Effector memory CD8-positive, alpha-beta T cell (primary cell): ENCODE results near the gene ARHGEF39.

Experiments used
- ATAC-seq: fragments of 150-1000 bp; cut with Tn5 transposase; replicated peaks from 2 replicates; pipeline ENCODE4 v1.10.0; 2021; ENCODE audit warnings: mild to moderate bottlenecking, moderate library complexity
- DNase-seq, 3 experiments: peaks; one replicate each; pipeline ENCODE4 v3.0.0; 2021
- H3K27ac Mint-ChIP-seq, 2 donors: one replicate each; pipeline ENCODE4 v1.8.0; 2022; ENCODE audit warnings: mild to moderate bottlenecking in 2 of 2, mixed read lengths in 2 of 2, moderate library complexity in 2 of 2
- H3K27me3 Mint-ChIP-seq, 2 donors: one replicate each; pipeline ENCODE4 v1.8.0; 2022; ENCODE audit warnings: mixed read lengths in 2 of 2
- H3K36me3 Mint-ChIP-seq: one replicate; pipeline ENCODE4 v1.8.0; 2022; ENCODE audit warnings: mild to moderate bottlenecking, moderate library complexity, mixed read lengths; ENCODE audit not compliant: insufficient read depth
- H3K4me1 Mint-ChIP-seq, 2 donors: one replicate each; pipeline ENCODE4 v1.8.0; 2022; ENCODE audit warnings: low read depth in 2 of 2, mixed read lengths in 2 of 2
- H3K4me3 Mint-ChIP-seq, 2 donors: one replicate each; pipeline ENCODE4 v1.8.0; 2022; ENCODE audit warnings: mild to moderate bottlenecking in 2 of 2, mixed read lengths in 2 of 2, moderate library complexity in 2 of 2
- H3K9me3 Mint-ChIP-seq, 2 donors: one replicate each; pipeline ENCODE4 v1.8.0; 2022; ENCODE audit warnings: mixed read lengths in 2 of 2

ARHGEF39 gene

DNA sequence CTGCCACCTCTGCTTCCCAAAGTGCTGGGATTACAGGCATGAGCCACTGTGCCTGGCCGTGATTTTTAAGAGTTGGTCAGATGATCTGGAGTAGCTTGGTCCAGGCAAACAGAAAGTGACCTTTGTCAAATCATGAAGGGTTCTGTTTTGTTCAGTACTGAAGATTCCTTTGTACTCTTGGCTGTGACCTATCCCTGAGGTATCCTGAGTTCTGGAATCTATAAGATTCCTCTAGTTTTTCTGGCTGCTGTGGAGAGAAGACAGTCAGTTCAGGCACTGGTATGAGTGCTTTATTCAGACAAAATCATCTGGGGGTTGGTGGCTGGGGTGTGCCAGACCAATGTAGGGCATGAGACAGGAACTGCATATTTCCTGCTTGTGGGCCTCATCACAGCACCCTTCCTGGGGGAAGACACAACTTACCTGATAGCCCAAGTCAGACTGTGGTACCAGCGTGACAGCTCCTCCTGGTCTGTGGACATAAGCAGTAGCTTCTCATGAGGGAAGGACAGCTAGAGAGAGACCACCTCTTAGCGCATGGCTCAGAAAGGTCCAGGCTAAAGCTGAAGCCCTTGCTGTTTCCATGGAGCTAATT is 3.1 kb downstream of the ARHGEF39 start:
- peaks cover 69 to 70% of the 10 kb centered on the region in 2 donors for H3K4me1 Mint-ChIP-seq
- H3K9me3 Mint-ChIP-seq: peaks cover 0 to 2% of the 10 kb centered on the region in 2 donors
- H3K27ac Mint-ChIP-seq: peak overlapping the region; percentile 100
- ATAC-seq (peak; percentile 45), DNase-seq (peak in 2 of 3 experiments; percentile 43 to 55)
- peaks cover 51% of the 10 kb centered on the region for H3K36me3 Mint-ChIP-seq
- H3K27me3 Mint-ChIP-seq: no peaks in the 10 kb centered on the region
- peak overlapping the region; percentile 70 to 91 for H3K4me3 Mint-ChIP-seq

GRCh38 chr9:35660966-35661415 is 4.0 kb downstream of the ARHGEF39 start:
- DNase-seq: no peak
- Mint-ChIP-seq H3K9me3 (peaks cover 0 to 2% of the 10 kb centered on the region in 2 donors), H3K4me1 (peaks cover 77 to 78% of the 10 kb centered on the region in 2 donors), H3K36me3 (peaks cover 59% of the 10 kb centered on the region), H3K27me3 (no peaks in the 10 kb centered on the region), H3K27ac (peak overlapping the region; percentile 100), H3K4me3 (peak overlapping the region; percentile 91 to 92)
- no peak for ATAC-seq

GRCh38 chr9:35659340-35659739 is 5.7 kb downstream of the ARHGEF39 start:
- peaks cover 72 to 74% of the 10 kb centered on the region in 2 donors for H3K4me1 Mint-ChIP-seq
- H3K4me3 Mint-ChIP-seq: peak overlapping the region; percentile 91 to 92
- H3K27me3 Mint-ChIP-seq: no peaks in the 10 kb centered on the region
- H3K27ac Mint-ChIP-seq: peak overlapping the region; percentile 100
- ATAC-seq: no peak
- no peak for DNase-seq
- peaks cover 59% of the 10 kb centered on the region for H3K36me3 Mint-ChIP-seq
- H3K9me3 Mint-ChIP-seq: peaks cover 0 to 2% of the 10 kb centered on the region in 2 donors

- Mint-ChIP-seq H3K27ac (peak overlapping the region; percentile 100), H3K4me1 (peaks cover 68 to 70% of the 10 kb centered on the region in 2 donors), H3K4me3 (peak overlapping the region; percentile 91 to 92), H3K9me3 (peaks cover 0 to 2% of the 10 kb centered on the region in 2 donors), H3K36me3 (peaks cover 59% of the 10 kb centered on the region), H3K27me3 (no peaks in the 10 kb centered on the region)
- DNase-seq (no peak), ATAC-seq (no peak)
These were observed 6.1 kb downstream of the ARHGEF39 start for GRCh38 chr9:35658968-35659220.

GRCh38 chr9:35658137-35658967 is 6.6 kb downstream of the ARHGEF39 start, which contains the start of gene CCDC107:
CCDC107 (plus strand) TSS chr9:35658292; CDS start chr9:35658380, 88 bp downstream.
- H3K36me3 Mint-ChIP-seq: peaks cover 56% of the 10 kb centered on the region
- no peaks in the 10 kb centered on the region for H3K27me3 Mint-ChIP-seq
- peak within 1 kb of the TSS; percentile 100 for H3K27ac Mint-ChIP-seq
- peaks cover 0 to 2% of the 10 kb centered on the region in 2 donors for H3K9me3 Mint-ChIP-seq
- H3K4me1 Mint-ChIP-seq: peaks cover 66% of the 10 kb centered on the region in 2 donors
- DNase-seq: peak; percentile 78 to 83 (median 82)
- peak; percentile 54 for ATAC-seq
- H3K4me3 Mint-ChIP-seq: peak within 1 kb of the TSS; percentile 91 to 92

DNA sequence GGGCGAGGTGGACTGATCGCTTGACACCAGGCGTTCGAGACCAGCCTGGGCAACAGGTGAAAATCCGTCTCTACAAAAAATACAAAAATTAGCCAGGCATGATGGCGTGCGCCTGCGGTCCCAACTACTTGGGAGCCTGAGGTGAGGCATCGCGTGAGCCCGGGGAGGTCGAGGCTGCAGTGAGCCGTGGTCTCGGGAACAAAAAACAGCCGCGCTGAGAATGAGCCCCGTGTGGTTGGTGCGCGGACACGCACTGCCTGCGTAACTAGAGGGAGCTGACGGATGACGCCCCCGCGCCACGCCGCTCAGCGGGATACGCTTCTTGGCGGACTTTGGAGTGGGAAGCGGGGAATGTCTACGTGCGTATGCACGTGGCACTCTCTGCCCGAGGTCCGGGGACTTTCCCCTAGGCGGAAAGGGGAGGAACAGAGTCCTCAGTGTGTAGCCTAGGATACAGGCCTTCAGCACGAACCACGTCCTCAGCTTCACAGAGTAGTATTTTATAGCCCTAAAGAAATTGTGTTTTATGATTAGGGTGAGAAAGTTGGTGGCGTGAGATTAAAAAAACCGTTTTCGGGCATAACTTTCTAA is 7.4 kb downstream of the ARHGEF39 start, which contains the start of gene RMRP:
Gene RMRP (minus strand): TSS at position 474 of the 591 bp plus-strand sequence.
- Mint-ChIP-seq H3K4me1 (peaks cover 59 to 60% of the 10 kb centered on the region in 2 donors), H3K4me3 (peak within 1 kb of the TSS; percentile 91 to 92), H3K9me3 (peaks cover 0 to 2% of the 10 kb centered on the region in 2 donors), H3K36me3 (peaks cover 56% of the 10 kb centered on the region), H3K27me3 (no peaks in the 10 kb centered on the region), H3K27ac (peak within 1 kb of the TSS; percentile 100)
- ATAC-seq: peak; percentile 79
- peak; percentile 78 to 81 (median 81) for DNase-seq

- Mint-ChIP-seq H3K27ac (peak overlapping the region; percentile 100), H3K27me3 (no peaks in the 10 kb centered on the region), H3K4me1 (peaks cover 52 to 53% of the 10 kb centered on the region in 2 donors), H3K4me3 (peak overlapping the region; percentile 91 to 92), H3K36me3 (peaks cover 55% of the 10 kb centered on the region), H3K9me3 (peaks cover 0 to 2% of the 10 kb centered on the region in 2 donors)
- ATAC-seq: no peak
- no peak for DNase-seq
These were observed 8.0 kb downstream of the ARHGEF39 start for GRCh38 chr9:35656831-35657545.

DNA sequence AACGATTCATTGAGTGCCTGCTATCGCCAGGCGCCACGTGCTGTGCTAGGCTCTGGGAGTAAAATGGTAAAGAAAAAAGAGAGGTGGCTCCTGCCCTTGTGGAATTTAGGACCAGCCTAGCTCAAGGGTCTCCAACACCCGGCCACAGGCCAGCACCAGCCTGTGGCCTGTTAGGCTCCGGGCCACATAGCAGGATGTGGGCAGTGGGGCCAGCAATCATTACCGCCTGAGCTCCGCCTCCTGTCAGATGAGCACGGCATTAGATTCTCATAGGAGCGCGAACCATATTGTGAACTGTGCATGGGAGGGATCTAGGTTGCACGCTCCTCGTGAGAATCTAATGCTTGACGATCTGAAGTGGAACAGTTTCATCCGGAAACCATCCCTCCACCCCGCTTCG is 8.6 kb downstream of the ARHGEF39 start:
- Mint-ChIP-seq H3K4me3 (peak overlapping the region; percentile 91 to 92), H3K27me3 (no peaks in the 10 kb centered on the region), H3K36me3 (peaks cover 50% of the 10 kb centered on the region), H3K4me1 (peaks cover 49 to 50% of the 10 kb centered on the region in 2 donors), H3K9me3 (peaks cover 0 to 2% of the 10 kb centered on the region in 2 donors), H3K27ac (peak overlapping the region; percentile 100)
- no peak for ATAC-seq
- no peak for DNase-seq

GRCh38 chr9:35653611-35654010 is 11.4 kb downstream of the ARHGEF39 start:
- Mint-ChIP-seq H3K27ac (peak overlapping the region; percentile 77 to 82), H3K4me1 (peaks cover 43% of the 10 kb centered on the region in 2 donors), H3K9me3 (peaks cover 0 to 2% of the 10 kb centered on the region in 2 donors), H3K4me3 (no peak overlapping the region), H3K27me3 (no peaks in the 10 kb centered on the region), H3K36me3 (peaks cover 25% of the 10 kb centered on the region)
- ATAC-seq: no peak
- DNase-seq: no peak

DNA sequence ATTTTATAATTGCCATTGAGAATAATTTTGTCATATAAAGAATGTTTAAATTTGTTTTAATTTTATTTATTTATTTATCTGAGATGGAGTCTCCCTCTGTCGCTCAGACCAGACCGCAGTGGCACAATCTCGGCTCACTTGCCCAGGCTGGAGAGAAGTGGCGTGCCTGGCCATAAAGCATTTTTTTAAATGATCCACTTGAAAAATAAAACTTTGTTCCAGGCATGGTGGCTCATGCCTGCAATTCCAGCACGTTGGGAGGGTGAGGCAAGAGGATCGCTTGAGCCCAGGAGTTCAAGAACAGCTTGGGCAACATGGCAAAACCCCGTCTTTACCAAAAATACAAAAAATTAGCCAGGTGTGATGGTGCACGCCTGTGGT is 12.2 kb downstream of the ARHGEF39 start:
- H3K36me3 Mint-ChIP-seq: peaks cover 23% of the 10 kb centered on the region
- peaks cover 0 to under 1% of the 10 kb centered on the region in 2 donors for H3K9me3 Mint-ChIP-seq
- H3K27me3 Mint-ChIP-seq: no peaks in the 10 kb centered on the region
- H3K4me1 Mint-ChIP-seq: peaks cover 48% of the 10 kb centered on the region in 2 donors
- ATAC-seq (no peak), DNase-seq (no peak)
- H3K27ac Mint-ChIP-seq: peak overlapping the region in 1 of 2 donors; percentile 82
- no peak overlapping the region for H3K4me3 Mint-ChIP-seq

DNA sequence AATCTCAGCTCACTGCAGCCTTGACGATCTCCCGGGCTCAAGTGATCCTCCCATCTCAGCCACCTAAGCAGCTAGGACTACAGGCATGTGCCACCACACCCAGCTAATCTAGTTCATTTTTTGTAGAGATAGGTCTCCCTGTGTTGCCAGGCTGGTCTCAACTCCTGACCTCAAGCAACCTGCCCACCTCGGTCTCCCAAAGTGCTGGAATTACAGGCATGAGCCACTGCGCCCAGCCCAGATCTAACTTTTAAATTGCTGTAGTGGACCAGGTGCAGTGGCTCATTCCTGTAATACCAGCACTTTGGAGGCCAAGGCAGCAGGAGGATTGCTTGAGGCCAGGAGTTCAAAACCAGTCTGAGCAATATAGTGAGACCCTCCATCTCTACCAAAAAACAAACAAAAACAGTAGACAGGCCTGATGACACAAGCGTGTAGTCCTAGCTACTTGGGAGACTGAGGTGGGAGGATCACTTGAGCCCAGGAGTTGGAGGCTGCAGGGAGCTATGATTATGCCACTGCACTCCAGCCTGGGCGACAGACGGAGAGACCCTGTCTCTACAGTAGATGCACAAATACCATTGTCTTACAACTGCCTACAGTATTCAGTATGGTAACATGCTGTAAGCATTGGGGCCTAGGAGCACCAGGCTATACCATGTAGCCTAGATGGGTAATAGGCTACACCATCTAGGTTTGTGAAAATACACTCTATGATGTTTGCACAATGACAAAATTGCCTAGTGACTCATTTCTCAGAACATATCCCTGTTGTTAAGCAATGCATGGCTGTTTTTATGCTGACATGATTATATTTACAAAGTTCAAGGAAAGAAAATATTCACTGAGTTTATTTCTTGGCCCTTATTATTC is 12.8 kb downstream of the ARHGEF39 start:
- ATAC-seq (no peak), DNase-seq (no peak)
- Mint-ChIP-seq H3K9me3 (no peaks in the 10 kb centered on the region), H3K36me3 (peaks cover 23% of the 10 kb centered on the region), H3K4me3 (peak overlapping the region; percentile 91 to 92), H3K27me3 (no peaks in the 10 kb centered on the region), H3K27ac (peak overlapping the region; percentile 41 to 91), H3K4me1 (peaks cover 48% of the 10 kb centered on the region in 2 donors)
